Left ventricle myocardium superior (tissue), 1 donor: Measurements from ENCODE around the gene C10orf90. TPM values are rescaled to one million over a fixed set of nuclear protein-coding genes. Genes with fewer than 3 reads are reported as not detected.

Experiments
- ATAC-seq: fragments of 200-7000 bp; cut with Tn5 transposase; one replicate; pipeline ENCODE4 v1.9.1; 2020; ENCODE audit warnings: mild to moderate bottlenecking, moderate library complexity
- DNase-seq: peaks from one replicate; pipeline ENCODE4 v3.0.0-alpha.2; 2020
- intact Hi-C: fragments of 100-400 bp; cut with micrococcal nuclease; formaldehyde crosslinking; loops from one replicate; pipeline ENCODE4 v1.11.0; 2022
- total RNA-seq: library from RNA; stranded (reverse); fragmentation: NEBNext Ultra II Directional; extraction: Animal tissue kit (Norgen Biotek cat#: 25700); gene quantifications from one replicate; pipeline ENCODE4 v1.2.1, GENCODE V29; 2021
- donor health status: DM: no; HTN: yes; CAD: no; lungs with severe emphysema.

C10orf90 gene
- total RNA-seq, 1 donor from 2014 or later: not detected

- intact Hi-C loops: no loop called here
- ATAC-seq (no peak), DNase-seq (no peak)
These were observed 24.4 kb downstream of the C10orf90 start for GRCh38 chr10:126646110-126646509.

DNA sequence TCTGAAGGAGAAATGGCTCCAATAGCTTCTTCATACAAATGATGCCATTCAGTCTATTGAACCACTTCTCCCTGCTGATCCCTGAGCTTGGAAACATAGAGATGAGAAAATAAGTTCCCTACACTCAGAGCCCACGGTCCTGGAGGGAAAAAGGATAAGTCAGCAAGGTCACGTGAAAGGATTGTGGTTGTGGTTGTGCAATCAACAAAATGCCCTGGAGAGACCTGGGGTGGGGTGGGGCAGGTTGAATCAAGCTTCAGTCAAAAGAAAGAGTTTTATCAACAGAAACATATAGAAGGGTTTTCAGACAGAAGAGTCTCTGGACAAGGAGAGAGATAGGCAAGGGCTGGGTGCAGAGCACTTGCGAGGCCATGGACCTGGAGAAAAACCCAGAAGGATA lies 30.1 kb downstream of the C10orf90 start:
- DNase-seq: no peak
- no peak for ATAC-seq
- intact Hi-C loops: no loop called here

DNA sequence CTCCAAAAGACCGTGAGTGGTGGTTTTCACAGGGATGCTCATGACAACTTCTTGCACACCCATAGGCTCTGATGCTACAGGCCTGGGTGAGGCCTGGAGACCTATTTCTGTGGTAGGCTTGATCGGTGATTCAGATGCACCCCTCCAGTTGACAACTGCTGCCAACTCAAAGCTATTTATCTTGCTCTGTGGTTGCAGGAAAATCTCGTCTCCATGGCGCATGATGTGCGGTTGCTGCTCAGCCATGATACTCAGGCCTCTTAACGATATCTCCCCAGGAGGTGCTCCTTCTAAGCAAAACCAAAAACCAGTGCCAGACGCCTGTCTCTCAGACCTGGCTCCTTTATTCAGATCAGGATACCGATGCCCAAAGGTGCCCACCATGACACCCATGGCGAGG lies 31.4 kb downstream of the C10orf90 start:
- ATAC-seq: no peak
- DNase-seq: no peak
- intact Hi-C loops: no loop called here

- intact Hi-C loops: no loop called here
- ATAC-seq (peak; percentile 23), DNase-seq (no peak)
These were observed 32.0 kb downstream of the C10orf90 start for GRCh38 chr10:126638542-126638941.

- DNase-seq (no peak), ATAC-seq (no peak)
- intact Hi-C loops: no loop called here
These were observed 33.0 kb downstream of the C10orf90 start for GRCh38 chr10:126637501-126637900.

DNA sequence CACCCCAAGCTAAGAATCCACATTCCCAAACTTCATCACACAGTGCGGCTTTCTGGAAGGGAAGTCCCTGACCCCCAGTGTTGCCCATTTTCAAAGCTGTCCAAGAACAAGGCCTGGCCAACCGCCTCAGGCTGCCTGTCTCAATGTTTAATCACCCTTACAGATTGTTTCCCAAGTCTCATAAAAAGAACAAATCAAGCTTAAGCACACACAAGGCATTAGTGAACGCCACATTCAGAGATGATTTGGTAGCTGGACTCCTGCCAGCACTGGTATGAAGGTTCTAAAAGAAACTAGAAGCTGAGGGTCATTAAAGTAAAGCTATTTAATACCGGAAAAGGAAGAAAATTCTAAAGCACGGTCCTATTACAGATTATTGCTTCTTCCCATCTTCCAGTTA lies 35.6 kb downstream of the C10orf90 start:
- intact Hi-C loops: no loop called here
- no peak for DNase-seq
- ATAC-seq: no peak

- ATAC-seq: no peak
- intact Hi-C loops: no loop called here
These were observed 36.1 kb downstream of the C10orf90 start for GRCh38 chr10:126634347-126634746.

GRCh38 chr10:126632705-126633104 lies 37.8 kb downstream of the C10orf90 start:
- ATAC-seq (no peak), DNase-seq (no peak)
- intact Hi-C loops: no loop called here

More at GRCh38 chr10:126634347-126634746, 36.1 kb downstream of the C10orf90 start:
- DNase-seq: no peak

DNA sequence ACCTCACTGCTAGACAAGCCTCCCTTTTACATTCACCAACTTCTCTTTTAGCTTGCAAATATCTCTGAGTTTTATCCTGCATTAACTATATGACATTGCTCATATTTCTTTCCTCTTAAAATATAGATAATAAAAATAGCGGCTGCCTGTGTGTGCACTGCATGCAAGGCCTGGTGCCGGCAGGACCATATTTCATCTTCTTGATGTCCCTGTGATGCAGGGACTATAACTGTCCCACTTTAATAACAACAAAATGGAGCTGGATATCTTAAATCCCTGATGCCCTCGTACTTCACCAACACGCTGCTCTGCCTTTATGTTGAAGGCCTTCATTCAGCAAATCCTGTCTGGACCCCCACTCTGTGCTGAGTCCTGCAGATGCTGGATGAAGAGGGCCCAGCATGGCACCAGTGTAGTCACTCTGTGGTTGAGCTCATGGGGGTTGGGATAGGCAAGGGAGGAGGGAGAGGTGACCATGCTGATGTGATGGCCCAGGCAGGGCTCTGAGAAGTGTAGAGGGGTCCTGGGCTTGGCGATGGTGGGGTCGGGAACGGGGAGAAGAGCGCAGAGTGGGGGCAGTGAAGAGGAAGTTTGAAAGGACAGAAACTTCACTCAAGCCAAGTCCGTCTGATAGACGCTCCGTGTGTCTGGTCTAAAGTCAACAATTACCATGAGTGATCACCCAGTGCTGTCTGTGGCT lies 40.4 kb downstream of the C10orf90 start:
- ATAC-seq (no peak), DNase-seq (no peak)
- intact Hi-C loops: no loop called here

DNA sequence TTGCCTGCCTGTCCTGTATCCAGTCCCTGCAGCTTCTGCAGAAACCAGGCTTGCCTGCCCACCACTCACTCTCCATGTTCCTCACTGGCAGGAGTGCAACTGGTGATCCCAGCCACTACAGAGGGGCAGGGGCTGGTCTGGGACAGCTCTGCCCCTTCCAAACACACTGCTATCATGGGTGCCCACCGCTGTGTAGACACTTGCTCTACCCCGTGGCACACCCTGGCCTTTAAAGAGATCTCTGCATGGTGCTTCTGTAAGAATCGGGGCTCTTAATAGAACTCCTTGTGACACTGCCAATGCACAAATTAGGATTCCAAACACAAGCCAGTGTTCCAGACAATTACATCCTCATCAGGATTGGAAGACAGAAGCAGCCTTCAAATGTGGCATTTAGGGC lies 41.7 kb downstream of the C10orf90 start:
- no peak for ATAC-seq
- no peak for DNase-seq
- intact Hi-C loops: no loop called here

DNA sequence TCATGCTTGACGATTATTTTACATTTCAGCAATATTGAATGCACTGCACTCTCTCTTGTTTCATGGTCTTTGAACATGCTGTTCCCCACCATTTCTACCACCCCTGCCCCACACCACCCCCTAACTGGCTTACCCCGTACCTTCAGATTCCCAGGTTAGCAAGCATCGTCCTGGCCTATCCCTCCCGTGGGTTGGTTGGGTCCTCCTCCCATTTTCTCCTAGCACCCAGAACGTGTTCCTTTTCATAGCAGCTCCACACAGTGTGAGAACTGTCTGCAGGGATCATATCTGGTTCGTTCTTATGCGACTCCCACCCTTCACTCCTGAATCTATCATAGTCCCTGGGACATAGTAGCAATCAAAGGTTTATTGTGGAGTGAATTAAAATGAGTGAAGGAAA lies 48.6 kb downstream of the C10orf90 start:
- DNase-seq (no peak), ATAC-seq (no peak)
- intact Hi-C loops: no loop called here

DNA sequence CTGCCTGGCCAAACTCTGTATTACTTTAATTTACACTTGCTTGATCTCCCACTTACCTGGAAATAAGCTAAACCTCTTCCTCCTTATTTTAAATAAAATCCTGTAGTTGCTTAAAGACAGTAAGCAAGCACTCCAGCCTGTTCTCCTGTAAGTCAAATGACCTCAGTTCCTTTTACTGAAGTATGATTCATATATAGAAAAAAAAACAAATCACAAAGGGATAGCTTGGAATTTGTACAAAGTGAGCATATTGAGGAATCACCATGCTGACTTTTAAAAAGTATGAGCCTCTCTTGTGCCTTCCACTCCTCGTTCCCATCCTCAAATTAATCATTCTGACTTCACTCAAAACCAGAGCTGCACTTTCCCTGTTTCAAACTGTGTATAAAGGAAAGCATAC lies 52.0 kb downstream of the C10orf90 start:
- intact Hi-C loops: no loop called here
- no peak for DNase-seq
- no peak for ATAC-seq

- no peak for DNase-seq
- intact Hi-C loops: no loop called here
- ATAC-seq: no peak
These were observed 52.8 kb downstream of the C10orf90 start for GRCh38 chr10:126617733-126618132.

DNA sequence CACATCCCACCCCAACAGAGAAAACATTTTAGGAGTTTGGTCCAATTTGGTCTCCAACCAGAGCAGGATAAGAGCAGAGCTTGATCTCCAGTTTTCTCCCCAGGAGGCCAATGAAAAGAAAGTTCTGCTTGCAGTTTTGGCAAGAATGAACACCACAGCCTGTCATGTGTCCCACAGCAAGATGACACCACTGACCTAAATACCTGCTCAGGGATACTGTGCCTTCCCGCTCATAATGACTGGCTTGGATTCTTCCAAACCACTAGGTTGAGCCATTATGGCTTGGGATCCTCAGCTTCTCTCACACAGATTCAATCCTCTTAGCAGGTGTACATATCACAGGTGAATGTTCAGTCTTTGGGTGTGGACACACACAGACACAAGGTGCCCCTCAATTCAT lies 53.3 kb downstream of the C10orf90 start:
- DNase-seq (no peak), ATAC-seq (no peak)
- intact Hi-C loops: no loop called here

- DNase-seq (no peak), ATAC-seq (no peak)
- intact Hi-C loops: no loop called here
These were observed 53.8 kb downstream of the C10orf90 start for GRCh38 chr10:126616737-126617136.

DNA sequence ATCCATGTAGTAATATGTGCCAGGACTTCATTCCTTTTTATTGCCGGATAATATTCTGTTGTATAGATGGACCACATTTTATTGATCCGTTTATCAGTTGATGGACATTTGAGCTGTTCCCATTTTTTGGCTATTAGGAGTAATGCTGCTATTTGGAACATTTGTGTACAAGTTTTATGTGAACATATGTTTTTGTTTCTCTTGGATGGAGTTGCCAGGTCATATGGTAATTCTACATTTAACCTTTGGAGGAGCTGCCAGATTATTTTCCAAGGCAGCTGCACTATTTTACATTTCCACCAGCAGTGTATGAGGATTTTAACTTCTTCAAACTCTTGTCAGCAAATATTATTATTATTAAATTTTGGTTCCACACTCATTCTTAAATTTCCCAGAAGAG lies 59.2 kb downstream of the C10orf90 start:
- ATAC-seq (no peak), DNase-seq (no peak)
- intact Hi-C loops: no loop called here

GRCh38 chr10:126609566-126609965 lies 60.9 kb downstream of the C10orf90 start:
- intact Hi-C loops: no loop called here
- DNase-seq: no peak

GRCh38 chr10:126599949-126600682 lies 70.4 kb downstream of the C10orf90 start:
- no peak for ATAC-seq
- intact Hi-C loops: no loop called here

More at GRCh38 chr10:126609566-126609965, 60.9 kb downstream of the C10orf90 start:
- ATAC-seq: no peak

DNA sequence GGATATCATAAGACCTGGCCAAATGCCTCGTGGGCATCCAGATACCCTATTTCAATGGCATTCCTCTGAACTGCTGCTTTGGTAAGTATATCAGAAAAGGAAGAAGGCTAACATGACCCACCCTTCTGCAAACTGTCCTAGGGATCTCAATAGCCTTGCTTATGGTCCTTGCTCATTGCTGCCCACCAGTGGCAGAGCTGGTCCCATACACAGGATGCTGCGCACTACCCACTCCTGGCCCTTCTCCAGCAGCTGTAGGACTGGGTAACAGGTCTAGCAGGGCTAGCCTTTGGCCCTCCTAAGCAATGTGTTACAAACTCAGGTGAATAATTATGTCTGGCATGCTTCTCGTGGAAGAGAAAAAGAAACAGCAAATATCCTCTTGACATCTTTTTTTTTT lies 72.5 kb downstream of the C10orf90 start:
- intact Hi-C loops: no loop called here
- DNase-seq (no peak), ATAC-seq (no peak)

More at GRCh38 chr10:126599949-126600682, 70.4 kb downstream of the C10orf90 start:
- no peak for DNase-seq

- intact Hi-C loops: no loop called here
- DNase-seq (no peak), ATAC-seq (no peak)
These were observed 73.3 kb downstream of the C10orf90 start for GRCh38 chr10:126597211-126597610.

DNA sequence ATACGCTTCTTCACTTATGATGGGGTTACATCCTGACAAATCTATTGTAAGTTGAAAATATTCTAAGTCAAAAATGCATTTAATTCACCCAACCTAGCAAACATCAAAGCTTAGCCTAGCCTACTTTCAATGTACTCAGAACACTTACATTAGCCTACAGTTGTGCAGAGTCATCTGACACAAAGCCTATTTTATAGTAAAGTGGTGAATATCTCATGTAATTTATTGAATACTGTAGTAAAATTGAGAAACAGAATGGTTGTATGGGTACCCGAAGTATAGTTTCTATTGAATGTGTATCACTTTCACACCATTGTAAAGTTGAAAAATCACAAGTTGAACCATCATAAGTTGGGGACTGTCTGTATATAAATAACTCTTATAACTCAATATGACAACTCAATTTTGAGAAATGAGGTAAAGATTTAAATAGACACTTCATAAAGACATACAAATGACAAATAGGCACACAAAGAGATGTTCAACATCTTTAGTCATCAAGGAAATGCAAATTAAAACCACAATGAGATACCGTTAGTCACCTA lies 73.9 kb downstream of the C10orf90 start:
- no peak for DNase-seq
- no peak for ATAC-seq
- intact Hi-C loops: no loop called here
